Keratinocyte (primary cell): ENCODE measurements around the gene CASP7. TPM values are rescaled to one million over a fixed set of nuclear protein-coding genes. Genes with fewer than 3 reads are reported as not detected.

Experiments used
- DNase-seq: peaks from one replicate; pipeline ENCODE4 v3.0.0-alpha.2; 2011; ENCODE audit warnings: low read depth, missing footprints, low spot score
- FAIRE-seq: peaks from 2 replicates; lab custom pipeline; 2011; peaks lifted over from hg19 to GRCh38; lab: Jason Lieb, UNC
- H2AFZ ChIP-seq: 2 replicates; pipeline ENCODE4 v1.6.0; 2012; ENCODE audit warnings: low read length, control low read depth, inconsistent platforms; ENCODE audit not compliant: control insufficient read depth
- H3K27ac ChIP-seq: 2 replicates; pipeline ENCODE4 v1.5.1; 2011; ENCODE audit warnings: low read length; ENCODE audit not compliant: control insufficient read depth, insufficient read depth
- H3K27me3 ChIP-seq: 3 replicates; pipeline ENCODE4 v1.6.0; 2011; ENCODE audit warnings: low read length; ENCODE audit not compliant: control insufficient read depth, insufficient read depth; ENCODE audit errors: extremely low read depth
- H3K36me3 ChIP-seq, 2 experiments: 2 replicates in 1 of 2; 3 replicates in 1 of 2; pipeline ENCODE4 v1.5.1; 2011; ENCODE audit warnings: low read length in 2 of 2, mild to moderate bottlenecking in 1 of 2; ENCODE audit not compliant: control insufficient read depth in 2 of 2, insufficient read depth in 2 of 2; ENCODE audit errors: extremely low read depth in 1 of 2
- H3K4me1 ChIP-seq: 3 replicates; pipeline ENCODE4 v1.5.1; 2011; ENCODE audit warnings: low read length; ENCODE audit not compliant: control insufficient read depth, insufficient read depth; ENCODE audit errors: extremely low read depth
- H3K4me2 ChIP-seq: 3 replicates; pipeline ENCODE4 v1.6.0; 2011; ENCODE audit warnings: low read depth, low read length; ENCODE audit not compliant: control insufficient read depth, insufficient read depth; ENCODE audit errors: extremely low read depth
- H3K4me3 ChIP-seq, 3 experiments: fragments of 200-600 bp in 1 of 3; sonication (generic) in 1 of 3; 2 replicates in 2 of 3; 3 replicates in 1 of 3; pipeline ENCODE4 v1.5.1; 2011 to 2016; ENCODE audit warnings: low read length in 3 of 3, mild to moderate bottlenecking in 3 of 3, control low read depth in 2 of 3, inconsistent platforms in 1 of 3, low read depth in 1 of 3, mixed read lengths in 1 of 3, mixed run types in 1 of 3, moderate library complexity in 1 of 3; ENCODE audit not compliant: control insufficient read depth in 2 of 3, insufficient read depth in 2 of 3; ENCODE audit errors: extremely low read depth in 1 of 3
- H3K79me2 ChIP-seq: 2 replicates; pipeline ENCODE4 v1.6.0; 2012; ENCODE audit warnings: low read length; ENCODE audit not compliant: control insufficient read depth, insufficient read depth
- H3K9ac ChIP-seq: 3 replicates; pipeline ENCODE4 v1.6.0; 2011; ENCODE audit warnings: low read length; ENCODE audit not compliant: control insufficient read depth, insufficient read depth; ENCODE audit errors: extremely low read depth
- H3K9me1 ChIP-seq: 3 replicates; pipeline ENCODE4 v1.6.0; 2011; ENCODE audit warnings: low read length; ENCODE audit not compliant: control insufficient read depth, insufficient read depth; ENCODE audit errors: extremely low read depth
- H3K9me3 ChIP-seq: 2 replicates; pipeline ENCODE4 v1.5.1; 2012; ENCODE audit warnings: low read depth, low read length; ENCODE audit not compliant: control insufficient read depth
- H4K20me1 ChIP-seq: 3 replicates; pipeline ENCODE4 v1.6.0; 2011; ENCODE audit warnings: low read length; ENCODE audit not compliant: control insufficient read depth, insufficient read depth; ENCODE audit errors: extremely low read depth
- CTCF ChIP-seq, 3 experiments: IDR thresholded peaks in 1 of 3; conservative IDR thresholded peaks in 1 of 3; optimal IDR thresholded peaks in 1 of 3; 2 replicates in 2 of 3; 3 replicates in 1 of 3; pipeline versions ENCODE3 to v1.5.1; 2011; ENCODE audit warnings: low read length in 3 of 3, mild to moderate bottlenecking in 3 of 3, moderate library complexity in 2 of 3, control low read depth in 1 of 3, inconsistent platforms in 1 of 3; ENCODE audit not compliant: insufficient read depth in 2 of 3; ENCODE audit errors: extremely low read depth in 1 of 3
- EZH2 ChIP-seq: IDR thresholded peaks from one replicate; pipeline ENCODE4 v1.6.1; 2012; ENCODE audit warnings: inconsistent platforms, mild to moderate bottlenecking, low read length, moderate library complexity
- dilution Hi-C: fragments of 300-500 bp; cut with MboI; formaldehyde crosslinking; loops from one replicate; pipeline ENCODE4 v1.7.0; 2020; ENCODE audit warnings: low sequenced_read_pairs; ENCODE audit not compliant: extremely low pct_ligation_motif_present
- polyA plus RNA-seq, 5 experiments: library from polyadenylated mRNA; depleted of rRNA in 3 of 5; stranded (reverse) in 3 of 5; stranded (forward) in 1 of 5; unstranded in 1 of 5; fragments of >200 nt; gene quantifications; 1 replicate in 1 of 5; 2 replicates in 3 of 5; 3 replicates in 1 of 5; pipeline versions ENCODE4 v1.2.1 to v1.2.3, GENCODE V29; 2011 to 2012; ENCODE audit warnings: missing spikeins in 2 of 5, low read depth in 1 of 5, low replicate concordance in 1 of 5

CASP7 gene
- polyA plus RNA-seq, 1 donor (not counting 4 experiments of a cell fraction or from before 2014, with no cell fraction given), result 23.2 TPM

GRCh38 chr10:113718969-113719822 is 39.5 kb downstream of the CASP7 start:
- no peak for FAIRE-seq

GRCh38 chr10:113720386-113720785 is 40.7 kb downstream of the CASP7 start:
- H2AFZ ChIP-seq, result no peak overlapping the region
- H3K9ac ChIP-seq, result no peak overlapping the region
- no peaks in the 10 kb centered on the region for H3K9me1 ChIP-seq
- H3K27ac ChIP-seq, result no peak overlapping the region
- no peak for DNase-seq
- FAIRE-seq, result no peak
- H3K36me3 ChIP-seq, result peaks cover 2 to 4% of the 10 kb centered on the region in 2 experiments
- no peaks in the 10 kb centered on the region for H3K27me3 ChIP-seq
- dilution Hi-C loops, result no loop called here
- TF ChIP-seq CTCF (optimal IDR thresholded peaks at IDR 0.05 in 1 of 3, IDR thresholded peaks at IDR 0.05 in 1 of 3, conservative IDR thresholded peaks at IDR 0.05 in 1 of 3; ENCODE audit: extremely low read depth in 1 of 3, insufficient read depth in 2 of 3, low read length in 3 of 3) (no peak), EZH2 (no peak)
- H3K9me3 ChIP-seq, result no peaks in the 10 kb centered on the region
- no peaks in the 10 kb centered on the region for H3K4me1 ChIP-seq
- no peak overlapping the region for H3K4me2 ChIP-seq
- no peak overlapping the region for H3K4me3 ChIP-seq
- no peaks in the 10 kb centered on the region for H4K20me1 ChIP-seq
- no peaks in the 10 kb centered on the region for H3K79me2 ChIP-seq

More at GRCh38 chr10:113718969-113719822, 39.5 kb downstream of the CASP7 start:
- Histone ChIP-seq H3K9me3 (no peaks in the 10 kb centered on the region), H3K9me1 (no peaks in the 10 kb centered on the region), H4K20me1 (no peaks in the 10 kb centered on the region), H3K36me3 (peaks cover 2 to 4% of the 10 kb centered on the region in 2 experiments), H3K27me3 (no peaks in the 10 kb centered on the region), H3K9ac (no peak overlapping the region), H3K4me2 (no peak overlapping the region), H3K27ac (no peak overlapping the region), H3K4me1 (no peaks in the 10 kb centered on the region), H3K4me3 (no peak overlapping the region), H3K79me2 (no peaks in the 10 kb centered on the region), H2AFZ (no peak overlapping the region)
- DNase-seq, result no peak
- TF ChIP-seq EZH2 (no peak), CTCF (optimal IDR thresholded peaks at IDR 0.05 in 1 of 3, IDR thresholded peaks at IDR 0.05 in 1 of 3, conservative IDR thresholded peaks at IDR 0.05 in 1 of 3; ENCODE audit: extremely low read depth in 1 of 3, insufficient read depth in 2 of 3, low read length in 3 of 3) (no peak)
- dilution Hi-C loops, result no loop called here
